ENCODE measurements around the gene UGT1A8. TPM values are rescaled to one million over a fixed set of nuclear protein-coding genes. Genes with fewer than 3 reads are reported as not detected.

UGT1A8 gene
- total and polyA plus RNA-seq, 2 donors (not counting 3 experiments of a cell fraction or from before 2014, with no cell fraction given): not detected

DNA sequence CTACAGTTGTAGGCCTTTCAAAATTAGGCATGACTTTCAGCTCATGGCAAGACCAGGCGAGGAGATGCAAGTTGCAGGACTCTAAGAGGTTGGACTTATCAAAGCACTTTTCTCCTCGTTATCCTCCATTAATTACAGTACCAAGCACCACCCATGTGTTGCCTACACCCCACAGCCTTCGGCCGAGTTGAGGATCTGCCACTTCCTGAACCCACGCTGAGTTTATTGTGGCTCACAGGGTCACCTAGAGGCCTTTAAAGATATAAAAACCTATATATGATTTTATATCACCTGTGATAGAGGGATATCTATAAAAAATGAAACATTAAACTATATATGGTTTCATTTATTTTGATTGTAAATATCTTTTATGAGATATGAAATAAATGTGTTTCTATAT is 21.4 kb downstream of the UGT1A8 start:
- FAIRE-seq (no peak), DNase-seq (ENCODE audit: low read depth, low spot score) (no peak)
- Histone ChIP-seq H3K9ac (replicated peaks; ENCODE audit: extremely low read depth, insufficient read depth, low read length) (no peak overlapping the region), H3K27ac (ENCODE audit: insufficient read depth, low read depth, low read length) (no peak overlapping the region), H3K4me2 (ENCODE audit: insufficient read depth, low read length) (no peak overlapping the region), H4K20me1 (replicated peaks; ENCODE audit: control insufficient read depth, extremely low read depth, insufficient read depth, low read length) (no peaks in the 10 kb centered on the region), H3K4me1 (ENCODE audit: control insufficient read depth, extremely low read depth, insufficient read depth, low read length) (no peaks in the 10 kb centered on the region), H3K4me3 (replicated peaks in 1 of 3; ENCODE audit: insufficient read depth in 1 of 3, low read depth in 1 of 3, low read length in 3 of 3) (no peak overlapping the region), H3K79me2 (ENCODE audit: control insufficient read depth, insufficient read depth, low read length) (no peaks in the 10 kb centered on the region), H3K36me3 (ENCODE audit: control insufficient read depth in 2 of 2, extremely low read depth in 1 of 2, insufficient read depth in 2 of 2, low read length in 2 of 2) (no peaks in the 10 kb centered on the region), H3K9me1 (replicated peaks; ENCODE audit: control insufficient read depth, extremely low read depth, insufficient read depth, low read length) (no peaks in the 10 kb centered on the region), H3K27me3 (ENCODE audit: control insufficient read depth in 2 of 2, insufficient read depth in 2 of 2, low read length in 2 of 2) (peaks cover 0 to 2% of the 10 kb centered on the region in 2 experiments), H3K9me3 (replicated peaks; ENCODE audit: control insufficient read depth, insufficient read depth, low read length) (no peaks in the 10 kb centered on the region), H2AFZ (ENCODE audit: low read depth, low read length) (no peak overlapping the region)
- intact Hi-C loops (cut with micrococcal nuclease) (no loop called here), dilution Hi-C loops (cut with MboI; ENCODE audit: extremely low pct_ligation_motif_present, low sequenced_read_pairs) (no loop called here)
- TF ChIP-seq POLR2AphosphoS5 (IDR thresholded peaks at IDR 0.05; ENCODE audit: insufficient read depth, low read depth, low read length): no peak
- TF ChIP-seq EZH2 (IDR thresholded peaks at IDR 0.05; ENCODE audit: borderline replicate concordance, low read depth, low read length, severe bottlenecking): no peak
- TF ChIP-seq JUN (IDR thresholded peaks at IDR 0.05; ENCODE audit: borderline replicate concordance, insufficient read depth, insufficient read length, low read depth): no peak
- TF ChIP-seq FOS (IDR thresholded peaks at IDR 0.05; ENCODE audit: borderline replicate concordance, insufficient read depth, low read length): no peak
- ChIA-PET POLR2A (no interaction called here), CTCF (no interaction called here)
- BruUV-seq (replicated peaks): no TSS peak

DNA sequence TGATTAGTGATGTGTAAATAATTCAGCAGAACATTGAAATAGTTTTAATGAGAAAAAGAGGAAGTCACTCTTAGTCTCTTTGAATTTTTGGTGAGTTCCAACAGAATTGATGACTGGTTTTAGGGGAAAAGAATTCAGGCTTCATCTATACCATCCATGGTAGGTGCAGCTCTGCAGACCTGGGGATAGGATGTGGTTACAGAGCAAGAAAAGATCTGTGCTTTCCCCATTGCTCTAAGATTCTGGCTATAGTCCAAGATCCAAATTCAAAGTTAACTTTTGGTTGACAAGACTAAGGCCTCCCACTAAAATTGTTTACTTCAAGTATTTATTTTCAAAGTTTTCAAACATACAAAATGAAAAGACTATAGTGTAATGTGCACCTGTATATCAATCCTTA is 22.4 kb downstream of the UGT1A8 start:
- FAIRE-seq (no peak), DNase-seq (ENCODE audit: low read depth, low spot score) (no peak)
- Histone ChIP-seq H3K4me3 (replicated peaks in 1 of 3; ENCODE audit: insufficient read depth in 1 of 3, low read depth in 1 of 3, low read length in 3 of 3) (no peak overlapping the region), H4K20me1 (replicated peaks; ENCODE audit: control insufficient read depth, extremely low read depth, insufficient read depth, low read length) (no peaks in the 10 kb centered on the region), H3K4me2 (ENCODE audit: insufficient read depth, low read length) (no peak overlapping the region), H3K36me3 (ENCODE audit: control insufficient read depth in 2 of 2, extremely low read depth in 1 of 2, insufficient read depth in 2 of 2, low read length in 2 of 2) (no peaks in the 10 kb centered on the region), H3K9me3 (replicated peaks; ENCODE audit: control insufficient read depth, insufficient read depth, low read length) (no peaks in the 10 kb centered on the region), H3K27me3 (ENCODE audit: control insufficient read depth in 2 of 2, insufficient read depth in 2 of 2, low read length in 2 of 2) (peaks cover 0 to 2% of the 10 kb centered on the region in 2 experiments), H3K27ac (ENCODE audit: insufficient read depth, low read depth, low read length) (no peak overlapping the region), H3K79me2 (ENCODE audit: control insufficient read depth, insufficient read depth, low read length) (no peaks in the 10 kb centered on the region), H3K4me1 (ENCODE audit: control insufficient read depth, extremely low read depth, insufficient read depth, low read length) (no peaks in the 10 kb centered on the region), H3K9me1 (replicated peaks; ENCODE audit: control insufficient read depth, extremely low read depth, insufficient read depth, low read length) (no peaks in the 10 kb centered on the region), H3K9ac (replicated peaks; ENCODE audit: extremely low read depth, insufficient read depth, low read length) (no peak overlapping the region), H2AFZ (ENCODE audit: low read depth, low read length) (no peak overlapping the region)
- ChIA-PET POLR2A (no interaction called here), CTCF (no interaction called here)
- BruUV-seq (replicated peaks): no TSS peak
- dilution Hi-C loops (cut with MboI; ENCODE audit: extremely low pct_ligation_motif_present, low sequenced_read_pairs) (no loop called here), intact Hi-C loops (cut with micrococcal nuclease) (no loop called here)
- TF ChIP-seq MAX (IDR thresholded peaks at IDR 0.05; ENCODE audit: insufficient read depth, insufficient read length) (no peak), CTCF (IDR thresholded peaks at IDR 0.05; ENCODE audit: extremely low read depth in 1 of 2, insufficient read depth in 1 of 2, low read depth in 1 of 2, low read length in 2 of 2) (no peak), POLR2AphosphoS5 (IDR thresholded peaks at IDR 0.05; ENCODE audit: insufficient read depth, low read depth, low read length) (no peak), FOS (IDR thresholded peaks at IDR 0.05; ENCODE audit: borderline replicate concordance, insufficient read depth, low read length) (no peak), EZH2 (IDR thresholded peaks at IDR 0.05; ENCODE audit: borderline replicate concordance, low read depth, low read length, severe bottlenecking) (no peak), GATA2 (IDR thresholded peaks at IDR 0.05; ENCODE audit: insufficient read depth, insufficient read length, low read depth, low read length) (no peak), JUN (IDR thresholded peaks at IDR 0.05; ENCODE audit: borderline replicate concordance, insufficient read depth, insufficient read length, low read depth) (no peak), POLR2A (IDR thresholded peaks at IDR 0.05; ENCODE audit: low read depth, low read length) (no peak), MYC (IDR thresholded peaks at IDR 0.05; ENCODE audit: low read depth, low read length) (no peak)

Data from endothelial cell of umbilical vein (primary cell).